ENCODE measurements around the gene PDE8A. TPM values are rescaled to one million over a fixed set of nuclear protein-coding genes. Genes with fewer than 3 reads are reported as not detected.

PDE8A gene
- total and polyA plus RNA-seq, 2 of the 4 experiments (the other 2 are of a cell fraction), result 32.4 to 35.9 TPM

- Histone ChIP-seq H3K4me1 (ENCODE audit: control insufficient read depth, insufficient read depth, low read length) (no peaks in the 10 kb centered on the region), H2AK9ac (replicated peaks; ENCODE audit: low read depth, low read length, poor library complexity) (no peak overlapping the region), H4K91ac (ENCODE audit: insufficient read depth, low read depth, low read length) (no peak overlapping the region), H3K4ac (ENCODE audit: low read depth, low read length) (no peak overlapping the region), H3K9me1 (ENCODE audit: insufficient read depth, low read length) (no peaks in the 10 kb centered on the region), H2BK5ac (ENCODE audit: low read depth, low read length, poor library complexity, severe bottlenecking) (no peak overlapping the region), H3K27me3 (ENCODE audit: control insufficient read depth, insufficient read depth, low read length) (no peaks in the 10 kb centered on the region; the same call in 1 of the 2 replicates), H3K4me3 (ENCODE audit: insufficient read depth, low read depth, low read length) (no peak overlapping the region), H3K14ac (replicated peaks; ENCODE audit: low read depth, low read length) (no peak overlapping the region), H3K23ac (ENCODE audit: low read depth, low read length) (no peak overlapping the region), H4K8ac (ENCODE audit: low read depth in 2 of 2, low read length in 2 of 2) (no peak overlapping the region), H3K27ac (ENCODE audit: insufficient read depth, low read length) (no peak overlapping the region), H3K9ac (ENCODE audit: low read depth, low read length) (no peak overlapping the region), H3K4me2 (ENCODE audit: low read depth, low read length) (no peak overlapping the region), H3K79me1 (ENCODE audit: low read depth in 1 of 2, low read length in 2 of 2) (no peaks in the 10 kb centered on the region), H2BK20ac (ENCODE audit: low read depth, low read length) (no peak overlapping the region), H3K36me3 (ENCODE audit: control insufficient read depth, insufficient read depth, low read length) (no peaks in the 10 kb centered on the region), H2AFZ (replicated peaks; ENCODE audit: low read length, poor library complexity) (no peak overlapping the region), H3K18ac (ENCODE audit: low read depth, low read length) (no peak overlapping the region), H3K9me3 (ENCODE audit: control insufficient read depth, insufficient read depth, low read length) (no peaks in the 10 kb centered on the region), H3K56ac (ENCODE audit: extremely low read depth, insufficient read depth, low read length) (no peak overlapping the region), H4K5ac (ENCODE audit: low read depth, low read length) (no peak overlapping the region), H2BK15ac (ENCODE audit: low read depth, low read length) (no peak overlapping the region), H2BK120ac (ENCODE audit: low read depth, low read length) (no peak overlapping the region), H4K20me1 (ENCODE audit: insufficient read depth, low read length) (no peaks in the 10 kb centered on the region), H2AK5ac (ENCODE audit: low read depth, low read length) (no peak overlapping the region)
- ChIA-PET CTCF (no interaction called here), POLR2A (ENCODE audit: unreplicated experiment) (no interaction called here)
- ATAC-seq (ENCODE audit: low read depth) (no peak), DNase-seq (no peak)
- no TSS peak for BruUV-seq (replicated peaks)
- intact Hi-C loops (cut with micrococcal nuclease) (no loop called here), in situ Hi-C loops (cut with MboI; ENCODE audit: low sequenced_read_pairs) (loop anchor here (25.0 kb wide), 1 partner anchor 138 kb away; no protein-coding TSS in a partner anchor), dilution Hi-C loops (cut with HindIII; ENCODE audit: low sequenced_read_pairs, unreplicated experiment) (no loop called here)
- no CpG with 5 or more reads among the region's 5 CpGs for WGBS, 2 experiments (ENCODE audit: extremely low coverage in 2 of 2, insufficient read length in 1 of 2)
- no peak for TF ChIP-seq RFX5 (IDR thresholded peaks at IDR 0.05; ENCODE audit: low read depth, low read length)
These were observed 167.9 kb downstream of the PDE8A start for GRCh38 chr15:85149465-85150129.
